T-helper 2 cell treated with Interferon-gamma antibody and Interleukin-4, amounts not matched to agents 5 μg/mL and 100 μg/mL, for 36 hours (primary cell): ENCODE data around the gene ABCC5.
"Not testable (repeated sequence)": the region's sequence is repeated elsewhere in the genome, so short reads cannot be mapped to it uniquely, and the experiment has no call there.

Experiments
- DNase-seq: peaks from one replicate; pipeline ENCODE4 v3.0.0; 2021; ENCODE audit warnings: low spot score
- H3K27ac Mint-ChIP-seq: one replicate; pipeline ENCODE4 v1.8.0; 2021; ENCODE audit warnings: mild to moderate bottlenecking, mixed read lengths
- H3K27me3 Mint-ChIP-seq: one replicate; pipeline ENCODE4 v1.8.0; 2021; ENCODE audit warnings: low read depth, mixed read lengths
- H3K36me3 Mint-ChIP-seq: one replicate; pipeline ENCODE4 v1.8.0; 2021; ENCODE audit warnings: low read depth, mixed read lengths
- H3K4me1 Mint-ChIP-seq: one replicate; pipeline ENCODE4 v1.8.0; 2021; ENCODE audit warnings: low read depth, mixed read lengths
- H3K4me3 Mint-ChIP-seq: one replicate; pipeline ENCODE4 v1.8.0; 2022; ENCODE audit warnings: mild to moderate bottlenecking, moderate library complexity, mixed read lengths
- H3K9me3 Mint-ChIP-seq: one replicate; pipeline ENCODE4 v1.8.0; 2021; ENCODE audit warnings: mixed read lengths

ABCC5 gene

GRCh38 chr3:184007143-184007813 is 10.4 kb downstream of the ABCC5 start:
- DNase-seq, H3K4me1 Mint-ChIP-seq, H3K27me3 Mint-ChIP-seq, H3K27ac Mint-ChIP-seq, H3K4me3 Mint-ChIP-seq, H3K9me3 Mint-ChIP-seq, H3K36me3 Mint-ChIP-seq: not testable (repeated sequence)

GRCh38 chr3:184005941-184006507 is 11.7 kb downstream of the ABCC5 start:
- Mint-ChIP-seq H3K27me3 (no peaks in the 10 kb centered on the region), H3K4me1 (peaks cover 9% of the 10 kb centered on the region), H3K9me3 (no peaks in the 10 kb centered on the region), H3K4me3 (no peak overlapping the region), H3K27ac (no peak overlapping the region), H3K36me3 (peaks cover 6% of the 10 kb centered on the region)
- no peak for DNase-seq

- Mint-ChIP-seq H3K9me3 (no peaks in the 10 kb centered on the region), H3K36me3 (peaks cover 6% of the 10 kb centered on the region), H3K4me3 (no peak overlapping the region), H3K27ac (no peak overlapping the region), H3K4me1 (peaks cover 9% of the 10 kb centered on the region), H3K27me3 (no peaks in the 10 kb centered on the region)
- no peak for DNase-seq
Observed at GRCh38 chr3:184004476-184004875, 13.2 kb downstream of the ABCC5 start.

- H3K36me3 Mint-ChIP-seq: peaks cover 3% of the 10 kb centered on the region
- H3K9me3 Mint-ChIP-seq: no peaks in the 10 kb centered on the region
- DNase-seq: no peak
Observed at GRCh38 chr3:184003187-184003967, 14.3 kb downstream of the ABCC5 start.

GRCh38 chr3:184002469-184002868 is 15.2 kb downstream of the ABCC5 start:
- Mint-ChIP-seq H3K27ac (no peak overlapping the region), H3K4me3 (no peak overlapping the region), H3K27me3 (no peaks in the 10 kb centered on the region), H3K36me3 (peaks cover 1% of the 10 kb centered on the region), H3K4me1 (peaks cover 9% of the 10 kb centered on the region), H3K9me3 (no peaks in the 10 kb centered on the region)
- no peak for DNase-seq

More at GRCh38 chr3:184003187-184003967, 14.3 kb downstream of the ABCC5 start:
- H3K27ac Mint-ChIP-seq: no peak overlapping the region
- no peaks in the 10 kb centered on the region for H3K27me3 Mint-ChIP-seq
- no peak overlapping the region for H3K4me3 Mint-ChIP-seq
- H3K4me1 Mint-ChIP-seq: peaks cover 9% of the 10 kb centered on the region

- no peaks in the 10 kb centered on the region for H3K9me3 Mint-ChIP-seq
- peaks cover 1% of the 10 kb centered on the region for H3K36me3 Mint-ChIP-seq
- DNase-seq: no peak
- no peak overlapping the region for H3K27ac Mint-ChIP-seq
- no peak overlapping the region for H3K4me3 Mint-ChIP-seq
- no peaks in the 10 kb centered on the region for H3K27me3 Mint-ChIP-seq
- H3K4me1 Mint-ChIP-seq: peaks cover 9% of the 10 kb centered on the region
Observed at GRCh38 chr3:184001761-184002160, 15.9 kb downstream of the ABCC5 start.

- no peak for DNase-seq
- H3K36me3 Mint-ChIP-seq: peaks cover 8% of the 10 kb centered on the region
Observed at GRCh38 chr3:183991403-183991802, 26.3 kb downstream of the ABCC5 start.

GRCh38 chr3:183988216-183988790 is 29.4 kb downstream of the ABCC5 start:
- DNase-seq: no peak
- H3K36me3 Mint-ChIP-seq: peaks cover 11% of the 10 kb centered on the region
- no peaks in the 10 kb centered on the region for H3K27me3 Mint-ChIP-seq
- no peaks in the 10 kb centered on the region for H3K9me3 Mint-ChIP-seq
- peaks cover 13% of the 10 kb centered on the region for H3K4me1 Mint-ChIP-seq
- no peak overlapping the region for H3K27ac Mint-ChIP-seq
- H3K4me3 Mint-ChIP-seq: peak overlapping the region; percentile 1

More at GRCh38 chr3:183991403-183991802, 26.3 kb downstream of the ABCC5 start:
- Mint-ChIP-seq H3K4me3 (no peak overlapping the region), H3K27me3 (no peaks in the 10 kb centered on the region), H3K4me1 (peaks cover 13% of the 10 kb centered on the region), H3K27ac (no peak overlapping the region), H3K9me3 (no peaks in the 10 kb centered on the region)

- H3K36me3 Mint-ChIP-seq: peaks cover 12% of the 10 kb centered on the region
- no peak for DNase-seq
- H3K9me3 Mint-ChIP-seq: no peaks in the 10 kb centered on the region
- H3K4me1 Mint-ChIP-seq: peaks cover 13% of the 10 kb centered on the region
- H3K27ac Mint-ChIP-seq: no peak overlapping the region
- H3K27me3 Mint-ChIP-seq: no peaks in the 10 kb centered on the region
- H3K4me3 Mint-ChIP-seq: no peak overlapping the region
Observed at GRCh38 chr3:183987000-183987600, 30.6 kb downstream of the ABCC5 start.

GRCh38 chr3:183984749-183985729 is 32.6 kb downstream of the ABCC5 start:
- peaks cover 12% of the 10 kb centered on the region for H3K36me3 Mint-ChIP-seq
- no peak overlapping the region for H3K4me3 Mint-ChIP-seq

GRCh38 chr3:183984127-183984740 is 33.5 kb downstream of the ABCC5 start:
- Mint-ChIP-seq H3K4me1 (peaks cover 13% of the 10 kb centered on the region), H3K27me3 (no peaks in the 10 kb centered on the region), H3K9me3 (no peaks in the 10 kb centered on the region), H3K27ac (no peak overlapping the region), H3K36me3 (peaks cover 12% of the 10 kb centered on the region), H3K4me3 (no peak overlapping the region)
- DNase-seq: no peak

More at GRCh38 chr3:183984749-183985729, 32.6 kb downstream of the ABCC5 start:
- Mint-ChIP-seq H3K9me3 (no peaks in the 10 kb centered on the region), H3K4me1 (peaks cover 13% of the 10 kb centered on the region), H3K27ac (no peak overlapping the region), H3K27me3 (no peaks in the 10 kb centered on the region)
- no peak for DNase-seq

GRCh38 chr3:183981990-183982644 is 35.6 kb downstream of the ABCC5 start:
- peaks cover 12% of the 10 kb centered on the region for H3K36me3 Mint-ChIP-seq
- no peak overlapping the region for H3K27ac Mint-ChIP-seq
- DNase-seq: no peak
- H3K9me3 Mint-ChIP-seq: no peaks in the 10 kb centered on the region
- no peaks in the 10 kb centered on the region for H3K27me3 Mint-ChIP-seq
- H3K4me3 Mint-ChIP-seq: no peak overlapping the region
- peaks cover 3% of the 10 kb centered on the region for H3K4me1 Mint-ChIP-seq
